Measurements from ENCODE around the gene ICAM5. TPM values are rescaled to one million over a fixed set of nuclear protein-coding genes. Genes with fewer than 3 reads are reported as not detected.

ICAM5 gene
- total and polyA plus RNA-seq, 9 of the 15 experiments (the other 6 are each of a cell fraction or from before 2014, with no cell fraction given), result 0.10 to 114 (median 13.7) TPM

- TF ChIP-seq REST (IDR thresholded peaks at IDR 0.05; ENCODE audit: borderline replicate concordance), result no peak
- TF ChIP-seq REST (CRISPR knock-in tag; IDR thresholded peaks at IDR 0.05; ENCODE audit: low read depth), result peak; percentile 77
- TF ChIP-seq ZC3H8 (IDR thresholded peaks at IDR 0.05), result no peak
- TF ChIP-seq ZNF639 (CRISPR knock-in tag; conservative IDR thresholded peaks at IDR 0.05 in 1 of 2, IDR thresholded peaks at IDR 0.05 in 1 of 2), result peak in 1 of 2 experiments; percentile 95; a peak in 2 of 4 replicates
- TF ChIP-seq TCF3 (CRISPR knock-in tag; IDR thresholded peaks at IDR 0.05), result peak; percentile 55
- TF ChIP-seq TCFL5 (CRISPR knock-in tag; conservative IDR thresholded peaks at IDR 0.05), result no peak
- TF ChIP-seq ZNF76 (CRISPR knock-in tag; IDR thresholded peaks at IDR 0.05; ENCODE audit: borderline replicate concordance), result 0 out of 2 replicates have a peak, but pooled peaks have one; percentile 50
- TF ChIP-seq NELFE (IDR thresholded peaks at IDR 0.05; ENCODE audit: insufficient read depth, insufficient read length), result no peak
- no peak for TF ChIP-seq GTF2B (IDR thresholded peaks at IDR 0.05; ENCODE audit: extremely low read depth, insufficient read length)
- no peak for TF ChIP-seq ZSCAN32 (CRISPR knock-in tag; IDR thresholded peaks at IDR 0.05)
- 0 out of 2 replicates have a peak, but pooled peaks have one; percentile 7 for TF ChIP-seq SMC3 (conservative IDR thresholded peaks at IDR 0.05; ENCODE audit: insufficient read depth, low read depth, low read length)
- TF ChIP-seq RFX1 (IDR thresholded peaks at IDR 0.05), result no peak
- no peak for TF ChIP-seq GATAD2B (IDR thresholded peaks at IDR 0.05; ENCODE audit: borderline replicate concordance)
- 0 out of 2 replicates have a peak, but pooled peaks have one; percentile 50 for TF ChIP-seq NR4A1 (CRISPR knock-in tag; IDR thresholded peaks at IDR 0.05)
- TF ChIP-seq NR4A1 (tag; IDR thresholded peaks at IDR 0.05), result peak; percentile 65
- TF ChIP-seq ZNF408 (CRISPR knock-in tag; IDR thresholded peaks at IDR 0.05; ENCODE audit: low read depth), result no peak
- no peak for TF ChIP-seq ILK (tag; IDR thresholded peaks at IDR 0.05; ENCODE audit: borderline replicate concordance, low read depth)
Observed at GRCh38 chr19:10251792-10252694, 37.7 kb upstream of the ICAM5 start, which contains the start of gene MRPL4 (continued).

All from K562 (cell line).